HepG2 (cell line): ENCODE data around the gene CYP2J2. TPM values are rescaled to one million over a fixed set of nuclear protein-coding genes. Genes with fewer than 3 reads are reported as not detected.

Source experiments
- ATF7-NPFF ChIP-seq: sonication (generic); formaldehyde crosslinking; IDR thresholded peaks from 2 replicates; pipeline ENCODE4 v1.8.1; 2023; ENCODE audit warnings: mild to moderate bottlenecking, low read depth, missing genetic modification reagents, moderate library complexity
- CEBPB ChIP-seq: IDR thresholded peaks from 2 replicates; pipeline ENCODE4 v1.6.1; 2011; ENCODE audit warnings: low read depth, low read length, improper control_type of control experiment, borderline replicate concordance
- CREB1 ChIP-seq, 2 experiments: fragments of 450-650 bp in 1 of 2; IDR thresholded peaks; 2 replicates each; pipeline ENCODE4 v1.6.1; 2016 to 2017; ENCODE audit warnings: control low read depth in 1 of 2, mild to moderate bottlenecking in 1 of 2, missing compliant biosample characterization in 1 of 2, missing genetic modification characterization in 1 of 2
- EED ChIP-seq: sonication (generic); formaldehyde crosslinking; IDR thresholded peaks from 2 replicates; pipeline ENCODE4 v1.5.0; 2020; ENCODE audit warnings: mild to moderate bottlenecking, missing genetic modification reagents
- FOXJ3 ChIP-seq: sonication (generic); formaldehyde crosslinking; IDR thresholded peaks from 2 replicates; pipeline ENCODE4 v1.4.0; 2020; ENCODE audit warnings: missing genetic modification reagents, mild to moderate bottlenecking, borderline replicate concordance
- HMGA1 ChIP-seq: sonication (generic); formaldehyde crosslinking; conservative IDR thresholded peaks from 2 replicates; pipeline ENCODE4 v1.4.0; 2020; ENCODE audit warnings: missing genetic modification reagents
- ISX ChIP-seq: sonication (generic); formaldehyde crosslinking; conservative IDR thresholded peaks from 2 replicates; pipeline ENCODE4 v1.5.0; 2020; ENCODE audit warnings: missing genetic modification reagents
- MATR3 ChIP-seq: sonication (generic); formaldehyde crosslinking; IDR thresholded peaks from 2 replicates; pipeline ENCODE4 v1.4.0; 2020; ENCODE audit warnings: missing genetic modification reagents
- MEIS2 ChIP-seq: sonication (generic); formaldehyde crosslinking; IDR thresholded peaks from 2 replicates; pipeline ENCODE4 v1.9.0; 2021; ENCODE audit warnings: mild to moderate bottlenecking, missing genetic modification reagents
- MNT ChIP-seq: fragments of 450-650 bp; IDR thresholded peaks from 2 replicates; pipeline ENCODE4 v1.6.1; 2016
- PHF21A ChIP-seq: sonication (generic); formaldehyde crosslinking; IDR thresholded peaks from 2 replicates; pipeline ENCODE4 v1.5.0; 2020; ENCODE audit warnings: mild to moderate bottlenecking, missing genetic modification reagents
- POLR2AphosphoS5 ChIP-seq: IDR thresholded peaks from 2 replicates; pipeline ENCODE4 v1.6.1; 2012; ENCODE audit warnings: low read depth, low read length
- RBM39 ChIP-seq: fragments of 200-400 bp; formaldehyde crosslinking; IDR thresholded peaks from one replicate; pipeline ENCODE4 v1.6.1; 2018; ENCODE audit warnings: antibody characterized with exemption, mild to moderate bottlenecking, low read depth, low read length; ENCODE audit not compliant: poor library complexity, severe bottlenecking
- RFX5 ChIP-seq: IDR thresholded peaks from 2 replicates; pipeline ENCODE4 v1.6.1; 2011; ENCODE audit warnings: low read depth, low read length, improper control_type of control experiment
- SP4 ChIP-seq: sonication (generic); formaldehyde crosslinking; IDR thresholded peaks from 2 replicates; pipeline ENCODE4 v1.8.1; 2023; ENCODE audit warnings: mild to moderate bottlenecking, missing genetic modification reagents
- TARDBP ChIP-seq: sonication (generic); formaldehyde crosslinking; IDR thresholded peaks from 2 replicates; pipeline ENCODE4 v1.8.0; 2022; ENCODE audit warnings: mild to moderate bottlenecking, missing genetic modification reagents
- WIZ ChIP-seq: sonication (generic); formaldehyde crosslinking; IDR thresholded peaks from 2 replicates; pipeline ENCODE4 v1.5.1; 2020; ENCODE audit warnings: mild to moderate bottlenecking, missing genetic modification reagents
- YEATS2 ChIP-seq: sonication (generic); formaldehyde crosslinking; IDR thresholded peaks from 2 replicates; pipeline ENCODE4 v1.4.0; 2020; ENCODE audit warnings: missing genetic modification reagents, borderline replicate concordance
- ZEB1 ChIP-seq: IDR thresholded peaks from 2 replicates; pipeline ENCODE4 v1.6.1; 2012; ENCODE audit warnings: mild to moderate bottlenecking, low read depth, inconsistent platforms; ENCODE audit not compliant: insufficient replicate concordance
- ZKSCAN1 ChIP-seq: fragments of 150-350 bp; IDR thresholded peaks from 2 replicates; pipeline ENCODE4 v1.6.1; 2014; ENCODE audit warnings: low read length
- ZNF264 ChIP-seq: sonication (generic); formaldehyde crosslinking; IDR thresholded peaks from 2 replicates; pipeline ENCODE4 v1.4.0; 2020; ENCODE audit warnings: missing genetic modification reagents
- ZNF451 ChIP-seq: sonication (generic); formaldehyde crosslinking; IDR thresholded peaks from 2 replicates; pipeline ENCODE4 v1.5.0; 2020; ENCODE audit warnings: mild to moderate bottlenecking, missing genetic modification reagents
- ZNF563 ChIP-seq: sonication (generic); formaldehyde crosslinking; IDR thresholded peaks from 2 replicates; pipeline ENCODE4 v1.8.0; 2022; ENCODE audit warnings: mild to moderate bottlenecking, moderate library complexity, missing genetic modification reagents
- ZNF614 ChIP-seq: IDR thresholded peaks from 2 replicates; pipeline ENCODE4 v1.6.1; 2018; ENCODE audit warnings: missing biosample characterization, missing genetic modification reagents, inconsistent platforms, borderline replicate concordance
- ZNF629 ChIP-seq: sonication (generic); formaldehyde crosslinking; conservative IDR thresholded peaks from 2 replicates; pipeline ENCODE4 v1.5.0; 2020; ENCODE audit warnings: missing genetic modification reagents
- polyA plus RNA-seq, 8 experiments: library from polyadenylated mRNA; depleted of rRNA in 3 of 8; stranded (reverse) in 7 of 8; unstranded in 1 of 8; fragments of >200 nt; fragmentation: Illumina TruSeq in 4 of 8; extraction: Trizol in 4 of 8; gene quantifications; 2 replicates each; pipeline versions ENCODE4 v1.2.1 to v1.2.3, GENCODE V29; 2011 to 2016; ENCODE audit warnings: low read depth in 4 of 8, missing spikeins in 1 of 8, mixed read lengths in 1 of 8; ENCODE audit not compliant: insufficient read depth in 1 of 8
- total RNA-seq, 5 experiments: library from RNA; depleted of rRNA; stranded (reverse); fragments of >200 nt; fragmentation: Illumina TruSeq; extraction: Trizol; gene quantifications; 2 replicates each; pipeline ENCODE4 v1.2.3, GENCODE V29; 2016; ENCODE audit warnings: low read depth in 1 of 5
- TF ChIP-seq, protein P1 (sequence below): sonication (generic); formaldehyde crosslinking; conservative IDR thresholded peaks from 2 replicates; pipeline ENCODE4 v1.8.0; 2022; ENCODE audit warnings: low read depth, missing genetic modification reagents
- TF ChIP-seq, protein P2 (sequence below): sonication (generic); formaldehyde crosslinking; IDR thresholded peaks from 2 replicates; pipeline ENCODE4 v1.5.1; 2020; ENCODE audit warnings: mild to moderate bottlenecking, missing genetic modification reagents, borderline replicate concordance
- TF ChIP-seq, protein P3 (sequence below): sonication (generic); formaldehyde crosslinking; IDR thresholded peaks from 2 replicates; pipeline ENCODE4 v1.4.0; 2020; ENCODE audit warnings: mild to moderate bottlenecking, missing genetic modification reagents

CYP2J2 gene
- total and polyA plus RNA-seq, 2 of the 13 experiments (the other 11 are each of a cell fraction or from before 2014, with no cell fraction given) = 2.1 to 5.9 TPM

GRCh38 chr1:59856725-59857338, 69.7 kb downstream of the CYP2J2 start (continued):
- peak; percentile 30; the same call in 1 of the 2 replicates for TF ChIP-seq POLR2AphosphoS5
- TF ChIP-seq ZEB1 = no peak
- TF ChIP-seq ZNF563 (CRISPR knock-in tag) = no peak
- peak; percentile 71; the same call in 1 of the 2 replicates for TF ChIP-seq FOXJ3 (CRISPR knock-in tag)
- 0 out of 2 replicates have a peak, but pooled peaks have one; percentile 34 for TF ChIP-seq ZNF451 (CRISPR knock-in tag)
- TF ChIP-seq, protein P1, sequence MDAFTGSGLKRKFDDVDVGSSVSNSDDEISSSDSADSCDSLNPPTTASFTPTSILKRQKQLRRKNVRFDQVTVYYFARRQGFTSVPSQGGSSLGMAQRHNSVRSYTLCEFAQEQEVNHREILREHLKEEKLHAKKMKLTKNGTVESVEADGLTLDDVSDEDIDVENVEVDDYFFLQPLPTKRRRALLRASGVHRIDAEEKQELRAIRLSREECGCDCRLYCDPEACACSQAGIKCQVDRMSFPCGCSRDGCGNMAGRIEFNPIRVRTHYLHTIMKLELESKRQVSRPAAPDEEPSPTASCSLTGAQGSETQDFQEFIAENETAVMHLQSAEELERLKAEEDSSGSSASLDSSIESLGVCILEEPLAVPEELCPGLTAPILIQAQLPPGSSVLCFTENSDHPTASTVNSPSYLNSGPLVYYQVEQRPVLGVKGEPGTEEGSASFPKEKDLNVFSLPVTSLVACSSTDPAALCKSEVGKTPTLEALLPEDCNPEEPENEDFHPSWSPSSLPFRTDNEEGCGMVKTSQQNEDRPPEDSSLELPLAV = no peak
- TF ChIP-seq HMGA1 (CRISPR knock-in tag) = no peak
- TF ChIP-seq, protein P2, sequence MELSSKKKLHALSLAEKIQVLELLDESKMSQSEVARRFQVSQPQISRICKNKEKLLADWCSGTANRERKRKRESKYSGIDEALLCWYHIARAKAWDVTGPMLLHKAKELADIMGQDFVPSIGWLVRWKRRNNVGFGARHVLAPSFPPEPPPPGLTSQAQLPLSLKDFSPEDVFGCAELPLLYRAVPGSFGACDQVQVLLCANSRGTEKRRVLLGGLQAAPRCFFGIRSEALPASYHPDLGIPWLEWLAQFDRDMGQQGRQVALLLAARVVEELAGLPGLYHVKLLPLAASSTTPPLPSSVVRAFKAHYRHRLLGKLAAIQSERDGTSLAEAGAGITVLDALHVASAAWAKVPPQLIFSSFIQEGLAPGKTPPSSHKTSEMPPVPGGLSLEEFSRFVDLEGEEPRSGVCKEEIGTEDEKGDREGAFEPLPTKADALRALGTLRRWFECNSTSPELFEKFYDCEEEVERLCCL = no peak
- TF ChIP-seq MATR3 (CRISPR knock-in tag) = no peak
- TF ChIP-seq ATF7-NPFF (CRISPR knock-in tag) = no peak
- TF ChIP-seq ZKSCAN1 = no peak
- TF ChIP-seq TARDBP = peak; percentile 64; the same call in 1 of the 2 replicates
- no peak for TF ChIP-seq ZNF629
- no peak for TF ChIP-seq CREB1 (IDR thresholded peaks at IDR 0.05)
- TF ChIP-seq CREB1 (CRISPR knock-in tag; IDR thresholded peaks at IDR 0.05) = peak; percentile 61; the same call in 1 of the 2 replicates
- no peak for TF ChIP-seq ISX
- TF ChIP-seq CEBPB = no peak
- no peak for TF ChIP-seq WIZ
- TF ChIP-seq MEIS2 (CRISPR knock-in tag) = no peak
- TF ChIP-seq YEATS2 (CRISPR knock-in tag) = no peak; the same call in 1 of the 2 replicates
- TF ChIP-seq, protein P3, sequence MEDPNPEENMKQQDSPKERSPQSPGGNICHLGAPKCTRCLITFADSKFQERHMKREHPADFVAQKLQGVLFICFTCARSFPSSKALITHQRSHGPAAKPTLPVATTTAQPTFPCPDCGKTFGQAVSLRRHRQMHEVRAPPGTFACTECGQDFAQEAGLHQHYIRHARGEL (CRISPR knock-in tag) = no peak
- peak; percentile 80 for TF ChIP-seq ZNF614 (CRISPR knock-in tag)
- TF ChIP-seq SP4 (CRISPR knock-in tag) = no peak
- TF ChIP-seq RBM39 = no peak
- TF ChIP-seq EED (CRISPR knock-in tag) = no peak
- no peak for TF ChIP-seq RFX5
- peak; percentile 53; the same call in 1 of the 2 replicates for TF ChIP-seq PHF21A (CRISPR knock-in tag)
- TF ChIP-seq ZNF264 (CRISPR knock-in tag) = peak; percentile 62; the same call in 1 of the 2 replicates
- no peak for TF ChIP-seq MNT
